Activated naive CD8-positive, alpha-beta T cell treated with anti-CD3 and anti-CD28 coated beads, Interleukin-2, amount 10 ng/mL, durations not matched to agents 7 days and 5 days (primary cell): ENCODE results near the gene NEUROD1. TPM values are rescaled to one million over a fixed set of nuclear protein-coding genes. Genes with fewer than 3 reads are reported as not detected.

Experiments used
- ATAC-seq: fragments of 150-1000 bp; cut with Tn5 transposase; one replicate; pipeline ENCODE4 v1.10.0; 2021; ENCODE audit warnings: low read depth, moderate library complexity
- POLR2A ChIA-PET: fragments of 350-600 bp; sonication (Branson Sonifier 250); formaldehyde crosslinking; loops from one replicate; lab custom pipeline; 2021; ENCODE audit warnings: antibody characterized with exemption; lab: Charles Lee
- DNase-seq: peaks from one replicate; pipeline ENCODE4 v3.0.0; 2021
- H3K27ac Mint-ChIP-seq: one replicate; pipeline ENCODE4 v1.8.0; 2022; ENCODE audit warnings: mild to moderate bottlenecking, mixed read lengths
- H3K27me3 Mint-ChIP-seq: one replicate; pipeline ENCODE4 v1.8.0; 2022; ENCODE audit warnings: mild to moderate bottlenecking, moderate library complexity, mixed read lengths
- H3K36me3 Mint-ChIP-seq: one replicate; pipeline ENCODE4 v1.8.0; 2021; ENCODE audit warnings: mild to moderate bottlenecking, mixed read lengths
- H3K4me1 Mint-ChIP-seq: one replicate; pipeline ENCODE4 v1.8.0; 2021; ENCODE audit warnings: mixed read lengths
- H3K4me3 Mint-ChIP-seq: one replicate; pipeline ENCODE4 v1.8.0; 2022; ENCODE audit warnings: mild to moderate bottlenecking, moderate library complexity, mixed read lengths
- H3K9me3 Mint-ChIP-seq: one replicate; pipeline ENCODE4 v1.8.0; 2021; ENCODE audit warnings: mixed read lengths
- total RNA-seq, 2 experiments: library from RNA; stranded (reverse); gene quantifications; one replicate each; pipeline ENCODE4 v1.2.3, GENCODE V29; 2021

The NEUROD1 gene
- total RNA-seq, 2 experiments from 2014 or later: not detected

DNA sequence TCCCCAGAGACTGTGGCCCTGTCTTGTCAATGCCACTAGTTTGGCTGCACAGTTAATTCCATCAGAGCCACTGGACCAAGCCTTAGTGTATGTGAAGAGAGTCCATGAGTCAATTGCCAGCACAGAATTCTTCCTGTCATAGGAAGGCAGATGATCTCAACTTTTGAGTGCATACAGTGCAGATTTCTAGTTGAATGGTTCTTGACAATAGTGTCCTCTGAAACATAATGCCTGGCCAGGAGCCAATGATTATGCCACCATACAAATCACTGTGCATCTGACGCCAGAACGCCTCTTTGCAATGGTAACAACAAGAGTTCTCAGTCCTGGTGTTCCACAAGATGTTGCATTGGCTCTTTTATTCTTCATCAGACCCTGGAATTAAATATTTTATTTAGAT, 7.1 kb downstream of the NEUROD1 start:
- DNase-seq (no peak), ATAC-seq (no peak)
- Mint-ChIP-seq H3K9me3 (peaks cover 2% of the 10 kb centered on the region), H3K4me3 (no peak overlapping the region), H3K36me3 (no peaks in the 10 kb centered on the region), H3K27ac (no peak overlapping the region), H3K4me1 (peaks cover 12% of the 10 kb centered on the region), H3K27me3 (peaks cover 37% of the 10 kb centered on the region)
- POLR2A ChIA-PET: no interaction called here

DNA sequence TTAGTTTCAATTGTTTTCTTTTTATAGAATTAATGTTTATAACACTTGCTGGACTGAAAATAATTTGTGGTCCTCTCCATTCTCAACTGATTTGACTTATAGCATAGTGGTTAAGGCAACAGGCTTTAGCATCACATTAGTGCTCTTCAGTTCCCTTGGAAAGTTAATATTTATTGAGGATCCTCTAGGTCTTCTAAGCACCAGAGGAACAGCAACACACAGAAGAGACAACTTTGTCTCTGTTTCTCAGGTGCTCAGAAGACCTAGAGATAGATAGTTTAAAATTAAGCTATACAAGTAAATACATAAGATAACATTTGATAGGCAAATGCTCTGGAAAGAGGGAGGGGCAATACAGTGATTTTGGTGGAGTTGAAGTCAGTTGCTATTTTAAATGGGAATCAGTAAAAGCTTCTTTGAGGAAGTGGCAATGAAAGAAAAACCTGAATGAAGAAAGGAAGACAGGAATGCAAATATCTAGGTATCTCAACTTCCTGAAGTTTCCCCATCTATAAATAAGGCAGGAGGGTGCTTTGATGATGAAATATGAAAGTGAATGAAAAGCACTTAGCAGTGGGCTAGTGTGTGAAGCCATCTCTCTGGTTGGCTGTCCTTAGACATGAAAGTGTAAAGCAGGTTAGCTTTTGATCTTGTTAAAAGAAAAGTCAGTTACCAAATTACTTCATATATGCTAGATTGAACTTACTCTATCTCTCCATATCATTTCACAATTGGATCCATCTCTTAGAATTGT, 7.9 kb downstream of the NEUROD1 start:
- Mint-ChIP-seq H3K36me3 (no peaks in the 10 kb centered on the region), H3K9me3 (peaks cover 2% of the 10 kb centered on the region), H3K27ac (no peak overlapping the region), H3K4me1 (peaks cover 6% of the 10 kb centered on the region), H3K4me3 (no peak overlapping the region), H3K27me3 (peaks cover 34% of the 10 kb centered on the region)
- DNase-seq: no peak
- no peak for ATAC-seq
- POLR2A ChIA-PET: no interaction called here

DNA sequence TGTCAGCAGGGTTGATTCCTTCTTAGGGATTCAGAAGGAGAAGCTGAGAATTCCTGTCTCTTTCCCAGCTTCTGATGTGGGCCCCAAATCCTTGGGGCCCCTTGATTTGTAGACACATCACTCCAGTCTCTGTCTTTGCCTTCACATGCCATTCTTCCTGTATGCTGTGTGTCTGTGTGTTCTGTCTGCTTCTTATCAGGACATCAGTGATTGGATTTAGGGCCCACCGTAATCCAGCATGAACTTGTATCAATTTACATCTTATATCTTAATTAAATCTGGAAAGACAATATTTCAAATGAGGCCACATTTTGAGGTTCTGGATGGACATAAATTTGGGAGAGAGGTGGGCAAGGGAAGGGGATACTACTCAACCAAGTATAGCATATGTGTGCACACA, 9.7 kb downstream of the NEUROD1 start:
- no peak overlapping the region for H3K27ac Mint-ChIP-seq
- H3K36me3 Mint-ChIP-seq: peaks cover 2% of the 10 kb centered on the region
- peaks cover 6% of the 10 kb centered on the region for H3K4me1 Mint-ChIP-seq
- peaks cover 8% of the 10 kb centered on the region for H3K9me3 Mint-ChIP-seq
- DNase-seq: no peak
- POLR2A ChIA-PET: no interaction called here
- ATAC-seq: no peak
- peaks cover 25% of the 10 kb centered on the region for H3K27me3 Mint-ChIP-seq
- no peak overlapping the region for H3K4me3 Mint-ChIP-seq

DNA sequence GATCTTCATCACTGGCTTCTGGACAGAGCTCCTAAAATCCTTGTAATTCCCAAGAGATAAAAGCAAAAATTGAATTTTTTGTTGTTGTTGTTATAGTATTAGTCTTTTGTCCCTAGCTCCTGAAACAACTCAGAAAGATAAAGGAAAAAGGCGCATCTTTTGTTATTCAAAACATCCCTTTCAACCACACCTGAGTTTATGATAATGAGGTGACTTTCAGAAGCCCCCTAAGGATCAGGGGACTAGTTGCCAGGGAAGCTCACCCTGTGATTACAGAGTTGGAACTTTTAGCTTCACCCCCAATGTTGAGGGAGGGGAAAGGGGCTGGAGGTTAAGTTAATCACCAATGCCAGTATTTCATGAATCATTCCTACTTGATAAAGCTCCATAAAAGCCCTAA, 13.1 kb downstream of the NEUROD1 start:
- Mint-ChIP-seq H3K4me1 (no peaks in the 10 kb centered on the region), H3K27me3 (peaks cover 15% of the 10 kb centered on the region), H3K9me3 (peaks cover 8% of the 10 kb centered on the region), H3K4me3 (no peak overlapping the region), H3K27ac (no peak overlapping the region), H3K36me3 (peaks cover 2% of the 10 kb centered on the region)
- no peak for ATAC-seq
- POLR2A ChIA-PET: no interaction called here
- DNase-seq: no peak

GRCh38 chr2:181662287-181662686, 18.0 kb downstream of the NEUROD1 start:
- DNase-seq (no peak), ATAC-seq (no peak)
- H3K36me3 Mint-ChIP-seq: peaks cover 2% of the 10 kb centered on the region
- no peak overlapping the region for H3K4me3 Mint-ChIP-seq
- peaks cover 6% of the 10 kb centered on the region for H3K9me3 Mint-ChIP-seq
- H3K4me1 Mint-ChIP-seq: no peaks in the 10 kb centered on the region
- peaks cover 23% of the 10 kb centered on the region for H3K27me3 Mint-ChIP-seq
- H3K27ac Mint-ChIP-seq: no peak overlapping the region
- POLR2A ChIA-PET: no interaction called here

- H3K9me3 Mint-ChIP-seq: no peaks in the 10 kb centered on the region
- POLR2A ChIA-PET: no interaction called here
- H3K36me3 Mint-ChIP-seq: no peaks in the 10 kb centered on the region
- H3K4me3 Mint-ChIP-seq: no peak overlapping the region
- ATAC-seq: no peak
- peaks cover 28% of the 10 kb centered on the region for H3K27me3 Mint-ChIP-seq
- H3K4me1 Mint-ChIP-seq: peaks cover 5% of the 10 kb centered on the region
- DNase-seq: no peak
- no peak overlapping the region for H3K27ac Mint-ChIP-seq
These were observed 20.1 kb downstream of the NEUROD1 start for GRCh38 chr2:181660181-181660580.

DNA sequence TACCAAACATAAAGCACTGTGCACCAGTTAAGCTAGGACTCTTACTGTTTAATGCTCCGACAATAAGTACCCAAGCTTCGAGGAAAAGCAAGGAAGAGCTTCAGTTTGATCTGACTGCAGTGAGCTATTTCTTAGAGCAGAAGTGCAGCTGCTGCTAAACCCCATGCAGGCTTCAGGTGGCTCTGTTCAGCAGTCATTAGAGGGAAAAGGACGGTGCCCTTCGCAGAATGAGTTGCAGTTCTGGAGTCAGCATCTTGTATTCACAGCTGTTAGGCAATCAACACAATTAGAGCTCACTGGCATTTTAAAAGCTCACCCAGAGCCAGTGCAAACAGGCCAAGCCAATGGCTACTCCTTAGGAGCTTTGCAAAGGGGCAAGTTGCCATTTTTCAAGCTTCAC, 21.9 kb downstream of the NEUROD1 start:
- no peak overlapping the region for H3K4me3 Mint-ChIP-seq
- no peak for ATAC-seq
- POLR2A ChIA-PET: no interaction called here
- peaks cover 40% of the 10 kb centered on the region for H3K27me3 Mint-ChIP-seq
- H3K9me3 Mint-ChIP-seq: no peaks in the 10 kb centered on the region
- no peak overlapping the region for H3K27ac Mint-ChIP-seq
- DNase-seq: no peak
- no peaks in the 10 kb centered on the region for H3K36me3 Mint-ChIP-seq
- peaks cover 5% of the 10 kb centered on the region for H3K4me1 Mint-ChIP-seq

DNA sequence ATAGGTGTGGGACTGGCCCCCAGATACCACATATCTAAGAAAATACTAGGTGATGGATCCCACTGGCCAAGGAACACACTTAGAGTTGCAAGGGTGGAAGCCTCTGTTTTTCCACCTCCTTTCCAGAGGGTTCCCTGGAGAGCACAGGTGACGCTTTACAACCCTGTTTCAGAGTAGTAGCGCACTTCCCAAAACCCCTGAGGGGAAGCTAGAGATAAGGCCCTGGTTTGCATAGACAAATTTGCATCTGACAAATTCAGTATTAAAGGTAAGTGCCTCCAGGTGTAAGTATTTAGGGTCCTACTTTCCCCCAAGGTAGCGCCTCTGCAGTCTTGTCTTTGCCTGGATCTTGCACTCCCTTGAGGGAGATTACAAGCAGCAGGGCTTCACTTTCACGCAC, 22.9 kb downstream of the NEUROD1 start:
- DNase-seq: no peak
- H3K9me3 Mint-ChIP-seq: no peaks in the 10 kb centered on the region
- peaks cover 5% of the 10 kb centered on the region for H3K4me1 Mint-ChIP-seq
- H3K36me3 Mint-ChIP-seq: no peaks in the 10 kb centered on the region
- peak overlapping the region; percentile 65 for H3K4me3 Mint-ChIP-seq
- H3K27ac Mint-ChIP-seq: no peak overlapping the region
- peaks cover 43% of the 10 kb centered on the region for H3K27me3 Mint-ChIP-seq
- POLR2A ChIA-PET: no interaction called here
- ATAC-seq: no peak

DNA sequence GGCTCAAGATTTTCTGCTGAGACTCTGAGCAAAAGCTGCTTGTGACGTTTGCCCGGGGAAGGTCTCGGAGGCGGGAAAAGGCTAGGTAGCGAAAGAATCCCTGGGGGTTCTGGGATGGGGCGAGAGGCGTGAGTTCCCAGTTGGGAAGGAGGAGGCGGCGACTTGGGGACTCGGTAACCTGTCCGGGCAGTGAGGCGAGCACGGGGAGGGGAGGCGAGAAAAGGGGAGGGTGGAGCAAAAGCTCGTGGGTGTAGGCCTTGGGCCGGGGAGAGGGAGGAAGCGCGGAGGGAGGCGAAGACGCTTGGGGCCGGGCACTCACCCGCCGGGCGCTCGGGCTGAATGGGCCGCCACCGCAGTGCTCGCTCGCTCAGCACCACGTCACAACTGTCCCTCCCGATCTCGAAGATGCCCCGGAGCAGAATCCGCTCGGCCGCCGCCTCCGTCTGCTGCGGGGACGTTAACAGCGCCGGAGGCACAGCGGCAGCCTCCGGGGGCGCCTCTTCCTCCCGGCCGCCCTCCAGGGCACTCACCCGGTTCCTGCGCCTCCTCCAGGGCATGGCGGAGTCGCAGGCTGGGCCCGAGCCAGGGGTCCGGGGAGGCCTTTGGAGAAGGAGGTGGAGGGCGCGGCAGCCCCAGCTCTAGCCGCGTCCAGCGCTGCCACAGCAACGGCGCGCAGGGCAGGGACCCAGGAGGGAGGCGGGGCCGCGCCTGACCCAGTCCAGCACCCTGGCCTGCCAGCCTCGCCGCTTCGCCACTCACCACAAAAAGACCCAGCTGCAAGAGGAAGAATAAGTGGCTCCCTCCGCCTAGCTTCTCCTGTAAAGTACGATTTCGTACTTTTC, 23.6 kb downstream of the NEUROD1 start, which contains the start of gene CERKL:
Gene CERKL (minus strand): TSS at position 656 of the 842 bp plus-strand sequence. CDS start 99 bp downstream, at position 557.
- no peaks in the 10 kb centered on the region for H3K9me3 Mint-ChIP-seq
- ATAC-seq: peak; percentile 85
- POLR2A ChIA-PET: no interaction called here
- no peaks in the 10 kb centered on the region for H3K36me3 Mint-ChIP-seq
- peak; percentile 55 for DNase-seq
- H3K27ac Mint-ChIP-seq: no peak within 1 kb of the TSS
- peak within 1 kb of the TSS; percentile 83 for H3K4me3 Mint-ChIP-seq
- H3K4me1 Mint-ChIP-seq: peaks cover 5% of the 10 kb centered on the region
- H3K27me3 Mint-ChIP-seq: peaks cover 47% of the 10 kb centered on the region

- no peaks in the 10 kb centered on the region for H3K36me3 Mint-ChIP-seq
- peaks cover 58% of the 10 kb centered on the region for H3K27me3 Mint-ChIP-seq
- ATAC-seq (no peak), DNase-seq (no peak)
- no peak overlapping the region for H3K4me3 Mint-ChIP-seq
- no peak overlapping the region for H3K27ac Mint-ChIP-seq
- POLR2A ChIA-PET: no interaction called here
- H3K9me3 Mint-ChIP-seq: peaks cover 1% of the 10 kb centered on the region
- peaks cover 5% of the 10 kb centered on the region for H3K4me1 Mint-ChIP-seq
These were observed 24.8 kb downstream of the NEUROD1 start for GRCh38 chr2:181655519-181655918.

- no peaks in the 10 kb centered on the region for H3K36me3 Mint-ChIP-seq
- H3K4me1 Mint-ChIP-seq: no peaks in the 10 kb centered on the region
- no peak overlapping the region for H3K4me3 Mint-ChIP-seq
- no peak overlapping the region for H3K27ac Mint-ChIP-seq
- DNase-seq (no peak), ATAC-seq (no peak)
- peaks cover 50% of the 10 kb centered on the region for H3K27me3 Mint-ChIP-seq
- POLR2A ChIA-PET: no interaction called here
- peaks cover 1% of the 10 kb centered on the region for H3K9me3 Mint-ChIP-seq
These were observed 30.8 kb downstream of the NEUROD1 start for GRCh38 chr2:181649436-181649979.

GRCh38 chr2:181648478-181649155, 31.7 kb downstream of the NEUROD1 start:
- no peak overlapping the region for H3K4me3 Mint-ChIP-seq
- no peak for ATAC-seq

GRCh38 chr2:181646415-181646987, 33.8 kb downstream of the NEUROD1 start:
- Mint-ChIP-seq H3K27me3 (peaks cover 36% of the 10 kb centered on the region), H3K4me1 (no peaks in the 10 kb centered on the region), H3K27ac (no peak overlapping the region), H3K4me3 (no peak overlapping the region), H3K36me3 (no peaks in the 10 kb centered on the region), H3K9me3 (peaks cover 1% of the 10 kb centered on the region)
- DNase-seq (no peak), ATAC-seq (no peak)
- POLR2A ChIA-PET: no interaction called here

More at GRCh38 chr2:181648478-181649155, 31.7 kb downstream of the NEUROD1 start:
- no peak for DNase-seq
- H3K9me3 Mint-ChIP-seq: peaks cover 1% of the 10 kb centered on the region
- POLR2A ChIA-PET: no interaction called here
- H3K36me3 Mint-ChIP-seq: no peaks in the 10 kb centered on the region
- no peak overlapping the region for H3K27ac Mint-ChIP-seq
- H3K4me1 Mint-ChIP-seq: no peaks in the 10 kb centered on the region
- H3K27me3 Mint-ChIP-seq: peaks cover 47% of the 10 kb centered on the region
